ENCODE data around the gene SUN3.

The SUN3 gene

DNA sequence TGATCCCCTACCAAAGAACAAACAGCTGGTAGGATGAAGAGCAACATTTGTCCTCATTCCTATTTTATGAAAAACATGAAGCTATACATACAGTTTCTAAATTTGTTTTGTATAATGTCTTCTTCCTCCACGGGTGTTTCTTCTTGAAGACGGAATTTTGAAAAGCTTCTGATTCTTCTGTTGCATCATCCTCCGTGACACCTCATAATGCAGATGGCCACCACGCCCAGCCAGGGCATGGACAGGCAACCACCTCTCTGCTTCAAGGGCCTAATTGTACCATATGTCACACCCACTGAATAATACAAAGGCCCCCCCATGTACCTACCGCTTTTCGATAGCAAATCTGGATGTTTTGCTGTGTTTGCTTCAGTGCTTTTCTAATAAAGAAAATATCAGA, at the start of gene SUN3:
Gene SUN3, minus strand, starts transcription at position 170 of the 400 bp plus-strand sequence. Its CDS starts 169 bp downstream, at position 1.
- no peak for DNase-seq (ENCODE audit: low spot score)

- DNase-seq (ENCODE audit: low spot score), result no peak
Measured at GRCh38 chr7:48078470-48078869, 49.6 kb upstream of the SUN3 start.

DNA sequence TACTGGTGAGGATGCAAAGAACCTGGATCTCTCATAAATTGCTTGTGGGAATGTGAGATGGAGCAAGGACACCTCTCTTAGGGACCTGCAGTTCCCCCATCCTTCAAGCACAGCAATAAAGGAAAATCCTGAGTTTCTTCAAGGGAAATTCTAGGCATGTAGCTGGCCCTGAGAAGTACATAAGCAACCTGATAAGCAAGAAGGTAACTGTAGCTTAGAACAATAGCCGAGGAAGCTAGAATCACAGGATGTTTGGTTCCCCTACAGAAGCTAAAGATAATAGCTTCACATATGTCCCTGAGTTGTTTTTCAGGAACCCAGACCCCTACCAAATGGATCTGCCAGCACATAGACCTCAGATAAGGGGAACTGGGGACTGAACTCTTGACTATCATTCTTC, 48.5 kb upstream of the SUN3 start:
- no peak for DNase-seq (ENCODE audit: low spot score)

DNA sequence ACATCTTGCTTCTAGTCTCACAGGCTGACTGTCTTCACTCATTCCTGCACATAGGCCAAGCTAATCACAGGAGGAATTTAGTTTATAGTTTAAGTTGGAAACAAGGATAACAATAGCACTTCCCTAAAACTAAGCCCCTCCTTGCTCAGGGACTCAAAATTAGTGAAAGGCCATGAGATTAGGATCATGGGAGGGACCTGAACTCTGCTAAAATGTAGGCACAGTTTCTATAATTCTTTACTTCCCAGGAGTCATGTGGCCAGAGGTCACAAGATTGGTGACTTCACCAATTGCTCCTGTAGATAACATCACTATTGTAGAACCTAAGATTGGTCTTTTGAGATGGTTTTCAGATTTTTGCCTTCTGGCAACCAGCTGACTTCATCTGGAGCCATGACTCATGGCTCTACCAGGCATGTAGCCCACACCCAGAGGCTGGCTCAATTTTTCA, 45.3 kb upstream of the SUN3 start:
- no peak for DNase-seq (ENCODE audit: low spot score)

- DNase-seq (ENCODE audit: low spot score), result no peak
Measured at GRCh38 chr7:48067475-48067874, 38.6 kb upstream of the SUN3 start.

- DNase-seq (ENCODE audit: low spot score), result no peak
Measured at GRCh38 chr7:48063985-48064384, 35.1 kb upstream of the SUN3 start.

DNA sequence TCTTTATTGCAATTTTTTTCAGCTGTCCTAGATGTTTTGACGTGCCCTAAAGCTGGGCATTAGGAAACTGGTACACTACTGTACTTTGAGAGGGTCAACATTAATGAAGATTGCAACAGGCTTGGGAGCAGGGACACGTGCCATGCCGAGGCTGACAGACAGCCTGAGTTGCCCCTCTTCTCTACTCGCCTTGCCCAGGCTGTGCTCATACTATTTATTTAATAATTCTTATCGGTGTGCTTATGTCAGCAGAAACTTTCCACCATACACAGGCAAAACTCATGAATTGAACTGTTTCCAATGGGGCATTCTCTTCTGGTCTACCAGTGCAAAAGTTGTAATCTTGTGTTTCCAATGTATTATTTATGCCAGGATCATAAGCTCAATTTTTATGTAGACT, 30.8 kb upstream of the SUN3 start:
- DNase-seq (ENCODE audit: low spot score), result no peak

- DNase-seq (ENCODE audit: low spot score), result no peak
Measured at GRCh38 chr7:48058990-48059389, 30.1 kb upstream of the SUN3 start.

DNA sequence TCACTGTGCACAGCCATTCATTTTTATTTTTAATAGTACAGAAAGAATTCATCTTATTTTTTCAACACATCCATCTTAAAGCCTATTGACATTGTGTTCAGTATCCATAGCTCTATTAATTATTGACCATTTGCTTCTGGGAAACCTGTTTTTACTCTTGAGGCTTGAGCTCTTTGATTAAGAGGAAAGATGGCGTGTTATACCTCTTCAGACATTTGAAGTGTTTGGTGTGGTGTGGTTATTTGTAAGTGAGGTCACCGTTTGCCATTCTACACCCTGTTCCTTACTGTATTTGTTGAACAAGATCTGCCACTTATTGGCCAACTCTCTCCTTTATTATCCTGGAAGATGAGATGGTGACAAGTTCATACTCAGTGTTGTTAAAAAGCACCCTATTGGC, 24.8 kb upstream of the SUN3 start:
- DNase-seq (ENCODE audit: low spot score), result no peak

GRCh38 chr7:48052748-48053147, 23.8 kb upstream of the SUN3 start:
- peak; percentile 14 for DNase-seq (ENCODE audit: low spot score)

- peak; percentile 19 for DNase-seq (ENCODE audit: low spot score)
Measured at GRCh38 chr7:48049850-48050249, 20.9 kb upstream of the SUN3 start.

DNA sequence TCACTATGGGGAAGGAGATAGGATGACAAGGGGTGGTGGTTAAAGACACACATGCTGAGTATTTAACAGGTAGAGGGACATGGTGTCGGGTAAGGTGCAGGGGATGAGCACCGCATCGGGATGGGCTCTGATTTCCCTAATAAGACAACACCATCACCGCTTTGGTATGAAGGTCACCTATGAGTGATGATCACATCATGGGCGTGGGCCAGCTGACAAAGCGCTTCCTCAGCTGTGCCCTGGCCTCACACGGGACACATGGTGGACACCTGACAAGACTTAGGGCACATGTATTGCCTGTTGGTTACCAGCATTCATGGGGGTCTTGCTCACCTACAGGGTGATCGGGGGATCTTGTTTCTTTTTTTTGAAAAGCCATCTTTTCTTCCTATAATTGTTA, 19.2 kb upstream of the SUN3 start:
- no peak for DNase-seq (ENCODE audit: low spot score)

GRCh38 chr7:48046458-48046857, 17.6 kb upstream of the SUN3 start:
- peak; percentile 22 for DNase-seq (ENCODE audit: low spot score)

DNA sequence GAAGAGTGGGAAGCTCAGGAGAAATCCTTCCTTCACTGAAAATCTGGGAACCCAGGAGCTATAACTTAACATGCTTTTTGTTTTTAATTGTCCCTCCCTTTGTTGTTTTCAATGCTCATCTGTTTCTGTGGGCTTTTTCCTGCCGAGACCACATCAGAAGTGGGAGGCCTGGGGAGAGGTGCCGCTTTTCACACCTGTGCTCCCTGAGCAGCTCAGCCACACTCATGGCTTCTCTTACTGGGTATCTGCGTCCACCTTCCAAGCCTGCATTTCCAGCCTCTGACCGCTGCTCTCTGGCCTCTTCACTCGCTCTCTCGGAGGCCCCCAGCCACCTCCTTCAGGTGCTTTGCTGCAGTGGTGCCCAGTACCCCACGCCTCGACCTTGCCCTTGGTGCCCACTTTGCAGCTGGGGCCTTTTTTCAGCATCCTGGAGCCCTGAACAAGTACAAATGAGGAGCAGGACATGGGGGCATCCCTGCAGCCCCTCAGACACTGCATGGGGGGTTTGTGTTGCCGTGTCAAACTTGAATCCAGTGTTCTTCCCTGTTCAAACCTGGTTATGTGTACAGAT, 16.4 kb upstream of the SUN3 start:
- DNase-seq (ENCODE audit: low spot score), result peak; percentile 14

- DNase-seq (ENCODE audit: low spot score), result no peak
Measured at GRCh38 chr7:48042636-48043035, 13.7 kb upstream of the SUN3 start.

DNA sequence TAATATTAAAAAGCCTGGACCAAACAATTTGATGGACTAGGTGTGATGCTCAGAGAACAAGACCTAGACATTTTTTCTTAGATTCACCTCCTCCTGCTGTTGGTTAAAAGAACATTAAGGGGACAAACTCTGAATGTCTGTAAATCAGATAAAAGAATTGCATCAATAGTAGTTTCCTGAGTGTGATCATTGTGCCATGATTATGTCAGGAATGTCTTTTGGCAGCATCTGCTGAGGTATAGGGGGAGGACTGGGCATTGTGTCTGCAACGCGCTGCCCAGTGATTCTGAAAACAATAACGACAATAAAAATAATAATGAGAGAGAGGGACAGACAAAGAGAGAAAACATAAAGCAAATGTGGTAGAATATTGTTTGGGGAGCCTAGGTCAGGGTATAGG, 13.3 kb upstream of the SUN3 start:
- DNase-seq (ENCODE audit: low spot score), result no peak

- DNase-seq (ENCODE audit: low spot score), result peak; percentile 13
Measured at GRCh38 chr7:48041653-48041970, 12.7 kb upstream of the SUN3 start.

- DNase-seq (ENCODE audit: low spot score), result no peak
Measured at GRCh38 chr7:48040944-48041652, 12.2 kb upstream of the SUN3 start.

- DNase-seq (ENCODE audit: low spot score), result no peak
Measured at GRCh38 chr7:48038815-48039506, 10.1 kb upstream of the SUN3 start.

GRCh38 chr7:48035967-48036478, 7.1 kb upstream of the SUN3 start:
- no peak for DNase-seq (ENCODE audit: low spot score)

- peak; percentile 91 for DNase-seq (ENCODE audit: low spot score)
Measured at GRCh38 chr7:48035301-48035966, 6.5 kb upstream of the SUN3 start, which contains the start of gene C7orf57. Gene C7orf57, plus strand, starts transcription at chr7:48035543. Its CDS starts 766 bp downstream, at chr7:48036309.

DNA sequence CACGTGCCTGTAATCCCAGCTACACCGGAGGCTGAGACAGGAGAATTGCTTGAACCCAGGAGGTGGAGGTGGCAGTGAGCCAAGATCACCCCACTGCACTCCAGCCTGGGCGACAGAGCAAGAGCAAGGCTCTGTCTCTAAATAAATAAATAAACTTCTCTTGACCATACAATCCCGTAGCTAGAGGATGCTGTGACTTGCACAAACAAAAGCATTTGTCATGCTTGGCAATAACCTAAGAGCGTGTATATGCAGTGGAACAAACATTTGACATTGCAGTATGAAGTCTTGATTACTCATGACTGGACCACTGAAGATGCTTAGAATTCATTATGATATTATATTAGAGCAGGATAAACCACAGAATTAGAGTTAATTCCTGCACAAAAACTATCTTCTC, 5.0 kb upstream of the SUN3 start:
- no peak for DNase-seq (ENCODE audit: low spot score)

- DNase-seq (ENCODE audit: low spot score), result no peak
Measured at GRCh38 chr7:48031111-48031510, 2.2 kb upstream of the SUN3 start.

Measured in CD4-positive, alpha-beta T cell treated with Interleukin-2 at 100 ng/mL for 4 hours (primary cell).